Lower leg skin (tissue), 4 donors: Measurements from ENCODE around the gene FAM228B. TPM values are rescaled to one million over a fixed set of nuclear protein-coding genes. Genes with fewer than 3 reads are reported as not detected.

Source experiments
- DNase-seq, 2 donors: peaks; one replicate each; pipeline ENCODE4 v3.0.0-alpha.2; 2019; ENCODE audit warnings: low spot score in 2 of 2
- H3K4me3 ChIP-seq: fragments of 200-600 bp; sonication (generic); 2 replicates; pipeline ENCODE4 v1.5.1; 2017; ENCODE audit warnings: mild to moderate bottlenecking, low read depth; ENCODE audit not compliant: poor library complexity, severe bottlenecking
- POLR2A ChIP-seq, 2 donors: fragments of 450-650 bp; IDR thresholded peaks; one replicate each; pipeline ENCODE4 v1.6.1; 2016 to 2017; ENCODE audit warnings: antibody characterized with exemption in 2 of 2, mild to moderate bottlenecking in 1 of 2, moderate library complexity in 1 of 2
- WGBS, 2 donors: methylation state at CpG; one replicate each; pipeline ENCODE4 v1.1.5; 2018; 5-methylcytosine and 5-hydroxymethylcytosine counted together
- intact Hi-C: fragments of 100-400 bp; cut with DNase I; formaldehyde crosslinking; loops from one replicate; pipeline ENCODE4 v1.15.0; 2023; ENCODE audit warnings: low total_unique reads
- total RNA-seq, 4 donors: library from RNA; depleted of rRNA; stranded (reverse); fragments of >200 nt; gene quantifications; one replicate each; pipeline ENCODE4 v1.1.0, GENCODE V29; 2016
- TF ChIP-seq, protein P1 (sequence below), 3 donors: fragments of 450-650 bp; IDR thresholded peaks; one replicate each; pipeline ENCODE4 v1.5.1; 2016; ENCODE audit warnings: antibody characterized with exemption in 3 of 3, mild to moderate bottlenecking in 3 of 3, moderate library complexity in 2 of 3

Gene FAM228B
- total RNA-seq, result 10 to 100 TPM in 1 of 4 donors, 1 to 10 TPM in 3; 2.8 to 15.1 (median 4.6) TPM

DNA sequence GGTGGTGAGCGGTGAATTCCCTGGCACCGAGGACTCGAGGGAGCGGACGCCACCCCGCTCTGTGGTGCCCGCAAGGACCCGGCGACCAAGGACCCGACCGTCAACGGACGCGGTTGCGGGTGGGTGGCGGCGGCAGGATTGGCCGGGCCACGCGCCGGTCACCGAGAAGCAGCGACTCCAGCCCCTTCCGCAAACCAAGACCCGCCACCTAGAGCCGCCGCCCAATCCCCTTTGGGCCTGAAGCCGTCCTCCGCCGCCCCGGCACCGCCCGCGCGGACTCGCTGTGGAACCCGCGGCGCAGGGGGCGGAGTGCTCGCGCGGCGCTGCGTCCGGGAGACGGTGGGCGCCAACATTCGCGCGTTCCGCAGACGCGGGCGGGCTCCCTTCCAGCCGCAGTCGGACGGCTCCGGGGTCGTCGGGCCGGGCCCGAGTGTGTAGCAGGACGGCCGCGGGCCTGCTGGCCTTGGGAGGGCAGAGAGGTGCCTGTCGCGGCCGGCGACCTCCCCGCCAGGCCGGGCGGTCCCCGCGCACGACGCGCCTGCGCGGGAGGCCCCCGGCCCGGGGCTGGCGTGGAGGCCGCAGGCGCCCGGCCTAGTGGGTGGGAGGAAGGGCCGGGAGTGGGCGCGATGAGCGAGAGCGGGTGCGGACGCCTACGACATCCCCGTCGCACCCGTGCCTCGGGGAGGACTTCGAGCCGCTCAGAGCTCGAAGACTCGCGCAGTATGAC is at the start of gene FAM228B, which contains the start of gene PFN4:
Gene FAM228B (plus strand): TSS at position 275 of the 727 bp plus-strand sequence. CDS start 893 bp downstream, outside the sequence.
Gene PFN4 (minus strand): TSS at position 140 of the 727 bp plus-strand sequence. CDS start 799 bp downstream, outside the sequence.
- TF ChIP-seq POLR2A (IDR thresholded peaks at IDR 0.05), result no peak
- TF ChIP-seq, protein P1, sequence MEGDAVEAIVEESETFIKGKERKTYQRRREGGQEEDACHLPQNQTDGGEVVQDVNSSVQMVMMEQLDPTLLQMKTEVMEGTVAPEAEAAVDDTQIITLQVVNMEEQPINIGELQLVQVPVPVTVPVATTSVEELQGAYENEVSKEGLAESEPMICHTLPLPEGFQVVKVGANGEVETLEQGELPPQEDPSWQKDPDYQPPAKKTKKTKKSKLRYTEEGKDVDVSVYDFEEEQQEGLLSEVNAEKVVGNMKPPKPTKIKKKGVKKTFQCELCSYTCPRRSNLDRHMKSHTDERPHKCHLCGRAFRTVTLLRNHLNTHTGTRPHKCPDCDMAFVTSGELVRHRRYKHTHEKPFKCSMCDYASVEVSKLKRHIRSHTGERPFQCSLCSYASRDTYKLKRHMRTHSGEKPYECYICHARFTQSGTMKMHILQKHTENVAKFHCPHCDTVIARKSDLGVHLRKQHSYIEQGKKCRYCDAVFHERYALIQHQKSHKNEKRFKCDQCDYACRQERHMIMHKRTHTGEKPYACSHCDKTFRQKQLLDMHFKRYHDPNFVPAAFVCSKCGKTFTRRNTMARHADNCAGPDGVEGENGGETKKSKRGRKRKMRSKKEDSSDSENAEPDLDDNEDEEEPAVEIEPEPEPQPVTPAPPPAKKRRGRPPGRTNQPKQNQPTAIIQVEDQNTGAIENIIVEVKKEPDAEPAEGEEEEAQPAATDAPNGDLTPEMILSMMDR (IDR thresholded peaks at IDR 0.05), result no peak
- intact Hi-C loops, result no loop called here
- WGBS, 2 donors, result 1 to 2% methylated on average over 11 to 40 of the region's 103 CpGs

DNA sequence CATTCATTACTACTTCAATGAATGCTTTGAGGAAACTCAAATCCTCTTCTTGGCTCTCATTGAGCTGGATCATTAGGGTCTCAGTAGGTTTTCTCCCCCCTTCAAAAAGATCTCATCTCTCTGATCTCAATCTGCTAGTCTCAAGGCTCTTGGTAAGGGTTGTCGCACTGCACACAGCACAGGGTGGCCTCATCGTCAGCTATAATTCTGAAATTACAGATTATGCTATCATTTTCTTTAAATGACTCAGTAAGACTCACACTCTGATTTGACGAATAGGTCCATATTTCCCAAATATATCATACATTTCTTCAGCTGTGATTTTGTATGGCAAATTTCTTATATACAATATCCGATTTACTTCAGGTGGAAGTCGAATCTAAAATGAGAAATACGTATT is 49.5 kb upstream of the FAM228B start:
- TF ChIP-seq, protein P1 (IDR thresholded peaks at IDR 0.05), result no peak
- TF ChIP-seq POLR2A (IDR thresholded peaks at IDR 0.05), result no peak
- intact Hi-C loops, result no loop called here
- 88 to 91% methylated on average over 6 of the region's 6 CpGs for WGBS, 2 donors
- DNase-seq, result no peak
- no peak overlapping the region for H3K4me3 ChIP-seq

More for the DNA sequence above, at the start of gene FAM228B, which contains the start of gene PFN4:
- peak within 1 kb of the TSS; percentile 63 for H3K4me3 ChIP-seq
- peak; percentile 70 to 97 for DNase-seq

DNA sequence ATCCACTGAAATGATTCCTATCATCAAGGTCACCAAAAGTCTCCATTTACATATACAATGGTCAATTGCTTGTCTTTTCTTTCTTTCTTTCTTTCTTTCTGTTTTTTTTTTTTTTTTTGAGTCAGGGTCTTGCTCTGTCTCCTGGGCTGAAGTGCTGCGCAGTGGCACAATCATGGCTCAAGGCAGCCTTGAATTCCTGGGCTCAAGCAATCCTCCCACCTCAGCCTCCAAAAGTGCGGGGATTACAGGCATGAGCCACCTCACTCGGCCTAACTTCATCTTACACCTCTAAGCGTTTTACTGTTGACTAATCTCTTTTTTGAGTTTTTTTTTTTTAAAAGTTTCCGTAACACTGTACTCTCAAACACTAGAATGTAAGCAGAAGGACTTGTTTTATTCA is 48.0 kb upstream of the FAM228B start:
- intact Hi-C loops, result no loop called here

DNA sequence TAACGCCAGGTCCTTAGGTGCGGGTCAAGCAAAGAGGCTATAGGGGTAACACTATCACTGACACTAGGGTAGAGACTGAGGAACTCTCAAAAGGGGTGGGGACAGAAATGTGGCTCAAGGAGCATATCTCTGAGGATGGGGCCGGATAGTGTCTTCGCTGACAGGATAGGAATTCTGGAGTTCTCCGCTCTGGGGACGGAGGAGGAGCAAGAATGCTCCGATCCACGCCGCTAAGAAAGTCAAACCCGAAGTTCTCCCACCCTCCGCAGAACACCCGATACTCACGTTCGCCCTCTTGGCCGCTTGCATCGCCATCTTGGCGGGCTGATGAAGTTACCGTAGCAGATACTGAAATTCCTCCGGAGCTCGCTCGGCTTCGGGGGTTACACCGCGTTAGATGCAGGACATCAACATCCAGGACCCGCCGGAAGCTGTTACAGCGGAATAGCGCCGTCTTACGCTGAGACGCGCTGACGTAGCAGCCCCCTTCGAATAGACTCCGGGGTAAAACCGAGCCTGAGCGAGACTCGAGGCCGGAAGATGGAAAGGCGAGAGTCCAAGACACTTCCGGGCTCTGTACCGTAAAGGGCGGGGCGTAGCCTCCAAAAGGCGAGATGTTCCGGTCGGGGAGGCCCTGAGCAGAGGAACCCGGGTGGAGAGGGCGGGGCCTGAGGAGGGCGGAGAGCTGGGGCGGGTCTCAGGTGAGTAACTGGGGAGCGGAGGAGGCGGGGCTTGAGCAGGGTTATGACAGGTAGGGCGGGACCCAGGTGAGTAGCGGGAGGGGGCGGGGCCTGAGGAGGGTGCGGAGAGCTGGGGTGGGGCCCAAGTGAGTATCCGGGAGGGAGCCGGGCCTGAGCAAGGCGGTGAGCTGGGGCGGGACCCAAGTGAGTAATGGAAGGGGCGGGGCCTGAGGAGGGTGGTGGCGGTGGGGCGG is 47.1 kb upstream of the FAM228B start, which contains the start of gene SF3B6:
Gene SF3B6 (minus strand): TSS at position 412 of the 934 bp plus-strand sequence. CDS start 97 bp downstream, at position 315.
- peak within 1 kb of the TSS; percentile 62 for H3K4me3 ChIP-seq
- intact Hi-C loops, result no loop called here
- TF ChIP-seq, protein P1 (IDR thresholded peaks at IDR 0.05), result no peak
- TF ChIP-seq POLR2A (IDR thresholded peaks at IDR 0.05), result peak in 1 of 2 donors; percentile 37
- WGBS, 2 donors, result 1% methylated on average over 56 to 62 of the region's 64 CpGs
- DNase-seq, result peak; percentile 99 to 100

More for the DNA sequence above, 48.0 kb upstream of the FAM228B start:
- no peak for DNase-seq
- no peak overlapping the region for H3K4me3 ChIP-seq
- no peak for TF ChIP-seq POLR2A (IDR thresholded peaks at IDR 0.05)
- TF ChIP-seq, protein P1 (IDR thresholded peaks at IDR 0.05), result no peak
- 49 to 50% methylated on average over 5 of the region's 5 CpGs for WGBS, 2 donors

DNA sequence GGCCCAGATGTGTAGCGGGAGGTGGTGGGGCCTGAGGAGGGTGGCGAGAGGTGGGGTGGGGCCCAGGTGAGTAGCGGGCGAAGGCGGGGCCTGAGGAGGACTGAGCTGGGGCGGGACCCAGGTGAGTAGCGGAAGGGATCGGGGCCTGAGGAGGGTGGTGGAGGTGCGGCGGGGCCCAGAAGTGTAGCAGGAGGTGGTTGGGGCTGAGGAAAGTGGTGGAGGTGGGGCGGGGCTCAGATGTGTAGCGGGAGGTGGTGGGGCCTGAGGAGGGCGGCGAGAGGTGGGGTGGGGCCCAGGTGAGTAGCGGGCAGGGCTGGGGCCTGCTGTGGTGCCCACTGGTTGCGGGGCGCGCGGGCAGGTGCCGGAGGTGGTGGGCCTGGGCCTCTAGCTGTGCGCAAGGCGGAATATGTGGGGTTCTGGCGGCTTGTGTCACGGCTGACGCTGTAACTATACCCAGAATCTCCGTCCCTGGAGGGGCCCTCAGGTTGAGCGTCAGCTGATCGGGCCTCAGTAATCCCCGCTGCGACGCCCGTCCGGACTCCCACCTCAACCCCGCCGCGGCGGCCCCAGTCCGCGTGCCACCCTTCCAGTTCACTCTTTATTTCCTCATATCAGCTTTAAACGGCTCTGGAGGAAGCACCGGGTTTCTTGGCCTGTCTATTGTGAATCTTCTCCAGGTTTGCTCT is 46.3 kb upstream of the FAM228B start:
- no peak for TF ChIP-seq POLR2A (IDR thresholded peaks at IDR 0.05)
- TF ChIP-seq, protein P1 (IDR thresholded peaks at IDR 0.05), result no peak
- intact Hi-C loops, result no loop called here
- peak overlapping the region; percentile 41 for H3K4me3 ChIP-seq
- WGBS, 2 donors, result 3 to 6% methylated on average over 41 of the region's 41 CpGs
- no peak for DNase-seq
